Coronary artery (tissue), 2 donors: ENCODE data around the gene ITGA3.

Experiments
- DNase-seq: peaks from one replicate; pipeline ENCODE4 v3.0.0-alpha.2; 2017; ENCODE audit warnings: low spot score
- H3K27ac ChIP-seq, 2 donors: fragments of 200-600 bp; sonication (generic); one replicate each; pipeline ENCODE4 v1.5.1; 2016 to 2019
- H3K4me3 ChIP-seq: fragments of 200-600 bp; sonication (generic); 2 replicates; pipeline ENCODE4 v1.5.1; 2016; ENCODE audit warnings: mild to moderate bottlenecking, moderate library complexity
- TF ChIP-seq, protein P1 (sequence below): fragments of 200-600 bp; sonication (generic); IDR thresholded peaks from one replicate; pipeline ENCODE4 v1.5.1; 2019; ENCODE audit warnings: antibody characterized with exemption

ITGA3 gene

GRCh38 chr17:50042211-50042610, 13.7 kb upstream of the ITGA3 start:
- peak; percentile 36 for DNase-seq
- no peak overlapping the region for H3K27ac ChIP-seq
- TF ChIP-seq, protein P1, sequence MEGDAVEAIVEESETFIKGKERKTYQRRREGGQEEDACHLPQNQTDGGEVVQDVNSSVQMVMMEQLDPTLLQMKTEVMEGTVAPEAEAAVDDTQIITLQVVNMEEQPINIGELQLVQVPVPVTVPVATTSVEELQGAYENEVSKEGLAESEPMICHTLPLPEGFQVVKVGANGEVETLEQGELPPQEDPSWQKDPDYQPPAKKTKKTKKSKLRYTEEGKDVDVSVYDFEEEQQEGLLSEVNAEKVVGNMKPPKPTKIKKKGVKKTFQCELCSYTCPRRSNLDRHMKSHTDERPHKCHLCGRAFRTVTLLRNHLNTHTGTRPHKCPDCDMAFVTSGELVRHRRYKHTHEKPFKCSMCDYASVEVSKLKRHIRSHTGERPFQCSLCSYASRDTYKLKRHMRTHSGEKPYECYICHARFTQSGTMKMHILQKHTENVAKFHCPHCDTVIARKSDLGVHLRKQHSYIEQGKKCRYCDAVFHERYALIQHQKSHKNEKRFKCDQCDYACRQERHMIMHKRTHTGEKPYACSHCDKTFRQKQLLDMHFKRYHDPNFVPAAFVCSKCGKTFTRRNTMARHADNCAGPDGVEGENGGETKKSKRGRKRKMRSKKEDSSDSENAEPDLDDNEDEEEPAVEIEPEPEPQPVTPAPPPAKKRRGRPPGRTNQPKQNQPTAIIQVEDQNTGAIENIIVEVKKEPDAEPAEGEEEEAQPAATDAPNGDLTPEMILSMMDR: no peak
- no peak overlapping the region for H3K4me3 ChIP-seq

DNA sequence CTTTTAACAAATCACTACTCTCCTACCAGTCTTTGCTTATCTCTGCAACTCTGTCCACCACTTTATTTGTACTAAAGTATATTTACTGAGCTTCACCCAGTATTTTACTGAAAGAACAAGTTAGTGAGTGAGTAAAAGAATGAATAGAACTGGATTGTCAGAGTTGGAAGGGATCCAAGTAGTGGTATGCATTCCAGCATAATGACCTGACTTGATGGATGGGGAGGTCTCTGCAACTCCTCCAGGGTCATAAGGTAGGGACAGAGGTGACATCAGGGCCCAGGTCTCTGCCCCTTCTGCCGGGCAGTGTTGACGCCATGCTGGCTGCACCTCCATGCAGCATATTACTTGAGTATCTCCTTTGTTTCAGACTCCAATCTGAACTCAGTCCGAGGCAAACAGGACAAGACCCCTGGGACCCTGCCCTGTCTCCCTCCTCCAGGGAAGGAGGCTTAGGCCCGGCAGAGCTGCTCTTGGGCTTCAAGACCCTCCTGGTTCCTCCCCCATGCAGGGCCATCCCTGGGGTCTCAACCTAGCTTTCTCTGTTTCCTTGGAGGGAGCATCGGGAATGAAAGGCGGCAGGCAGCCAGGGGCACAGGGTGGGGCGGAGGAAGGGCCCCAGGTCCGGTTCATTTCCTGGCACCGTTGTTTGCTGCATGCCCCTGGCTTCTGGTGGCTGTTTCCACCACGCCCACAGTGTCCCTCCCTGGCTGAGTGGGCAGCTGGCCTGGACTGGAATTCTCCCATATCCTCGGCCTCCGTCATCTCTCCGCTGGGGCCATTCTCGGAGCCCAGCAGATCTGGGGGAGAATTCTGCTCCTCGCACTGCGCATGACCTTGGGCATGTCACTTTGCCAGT, 12.4 kb upstream of the ITGA3 start:
- no peak for DNase-seq
- TF ChIP-seq, protein P1: no peak
- Histone ChIP-seq H3K27ac (peak overlapping the region; percentile 50 to 82), H3K4me3 (no peak overlapping the region)

GRCh38 chr17:50044483-50044882, 11.4 kb upstream of the ITGA3 start:
- no peak for DNase-seq
- Histone ChIP-seq H3K4me3 (no peak overlapping the region), H3K27ac (peak overlapping the region; percentile 50 to 82)
- TF ChIP-seq, protein P1: no peak

- no peak overlapping the region for H3K4me3 ChIP-seq
- H3K27ac ChIP-seq: no peak overlapping the region
- TF ChIP-seq, protein P1: no peak
- no peak for DNase-seq
Measured at GRCh38 chr17:50045154-50045553, 10.8 kb upstream of the ITGA3 start.

DNA sequence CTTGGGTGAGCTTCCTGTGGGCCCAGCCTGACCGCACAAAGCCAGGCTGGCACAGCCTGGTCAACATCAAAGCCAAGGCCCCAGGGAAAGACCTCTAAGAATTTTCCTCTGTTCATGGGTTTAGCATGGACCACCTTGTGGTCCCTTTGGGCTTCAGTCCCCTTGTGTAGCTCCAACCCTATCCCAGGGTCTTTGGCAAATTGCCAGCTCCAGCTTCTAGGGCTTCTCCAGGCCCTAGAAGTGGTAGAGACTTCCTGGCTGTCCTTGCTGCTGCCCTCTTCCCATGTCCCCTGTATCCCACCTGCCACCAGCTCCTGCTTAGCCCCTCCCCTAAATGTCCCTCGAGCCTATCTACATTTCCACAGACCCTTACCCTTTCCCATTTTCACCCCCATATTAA, 9.7 kb upstream of the ITGA3 start:
- TF ChIP-seq, protein P1: no peak
- Histone ChIP-seq H3K4me3 (no peak overlapping the region), H3K27ac (no peak overlapping the region)
- no peak for DNase-seq

DNA sequence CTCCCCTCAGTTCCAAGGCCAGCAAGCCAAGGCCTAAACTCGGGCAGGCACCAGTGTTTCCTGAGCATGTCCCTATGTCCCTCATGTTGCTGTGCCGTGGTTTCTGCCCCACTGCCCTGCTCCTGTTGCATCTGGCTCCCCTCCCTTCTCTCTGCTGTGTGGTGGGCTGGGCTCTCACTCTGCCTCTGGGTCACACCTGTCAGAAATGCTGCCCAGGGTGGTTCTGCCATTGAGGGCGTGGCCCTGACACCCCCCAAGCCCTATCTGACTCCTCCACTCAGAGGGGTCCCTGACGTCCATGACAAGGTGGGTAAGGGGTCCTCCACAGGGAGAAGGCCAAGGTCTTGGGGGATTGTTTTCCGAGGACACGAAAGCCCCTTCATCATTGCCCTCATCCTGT, 9.2 kb upstream of the ITGA3 start:
- no peak overlapping the region for H3K4me3 ChIP-seq
- peak overlapping the region in 1 of 2 donors; percentile 66 for H3K27ac ChIP-seq
- TF ChIP-seq, protein P1: no peak
- no peak for DNase-seq

DNA sequence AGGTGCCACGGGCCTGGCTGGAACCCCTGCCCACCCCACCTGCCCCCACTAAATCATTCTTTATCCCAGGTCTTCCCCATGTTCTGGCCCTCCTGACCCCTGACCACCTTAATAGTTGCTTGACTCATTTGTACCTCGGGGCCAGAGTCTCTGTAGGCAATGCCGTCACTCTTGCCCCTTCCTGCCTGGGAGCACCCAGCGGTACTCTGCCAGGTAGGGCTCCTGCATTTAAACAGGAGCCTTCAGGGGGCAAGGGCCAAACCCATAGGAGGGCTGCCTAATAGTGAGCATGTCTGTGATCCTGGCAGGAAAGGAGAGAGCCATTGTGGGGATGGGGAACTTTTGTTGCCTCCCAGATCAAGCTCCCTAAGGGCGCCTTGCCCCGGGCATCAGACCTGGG, 8.8 kb upstream of the ITGA3 start:
- DNase-seq: no peak
- TF ChIP-seq, protein P1: no peak
- Histone ChIP-seq H3K4me3 (no peak overlapping the region), H3K27ac (peak overlapping the region; percentile 30 to 66)
